ENCODE data around the gene HOXB8.

HOXB8 gene

DNA sequence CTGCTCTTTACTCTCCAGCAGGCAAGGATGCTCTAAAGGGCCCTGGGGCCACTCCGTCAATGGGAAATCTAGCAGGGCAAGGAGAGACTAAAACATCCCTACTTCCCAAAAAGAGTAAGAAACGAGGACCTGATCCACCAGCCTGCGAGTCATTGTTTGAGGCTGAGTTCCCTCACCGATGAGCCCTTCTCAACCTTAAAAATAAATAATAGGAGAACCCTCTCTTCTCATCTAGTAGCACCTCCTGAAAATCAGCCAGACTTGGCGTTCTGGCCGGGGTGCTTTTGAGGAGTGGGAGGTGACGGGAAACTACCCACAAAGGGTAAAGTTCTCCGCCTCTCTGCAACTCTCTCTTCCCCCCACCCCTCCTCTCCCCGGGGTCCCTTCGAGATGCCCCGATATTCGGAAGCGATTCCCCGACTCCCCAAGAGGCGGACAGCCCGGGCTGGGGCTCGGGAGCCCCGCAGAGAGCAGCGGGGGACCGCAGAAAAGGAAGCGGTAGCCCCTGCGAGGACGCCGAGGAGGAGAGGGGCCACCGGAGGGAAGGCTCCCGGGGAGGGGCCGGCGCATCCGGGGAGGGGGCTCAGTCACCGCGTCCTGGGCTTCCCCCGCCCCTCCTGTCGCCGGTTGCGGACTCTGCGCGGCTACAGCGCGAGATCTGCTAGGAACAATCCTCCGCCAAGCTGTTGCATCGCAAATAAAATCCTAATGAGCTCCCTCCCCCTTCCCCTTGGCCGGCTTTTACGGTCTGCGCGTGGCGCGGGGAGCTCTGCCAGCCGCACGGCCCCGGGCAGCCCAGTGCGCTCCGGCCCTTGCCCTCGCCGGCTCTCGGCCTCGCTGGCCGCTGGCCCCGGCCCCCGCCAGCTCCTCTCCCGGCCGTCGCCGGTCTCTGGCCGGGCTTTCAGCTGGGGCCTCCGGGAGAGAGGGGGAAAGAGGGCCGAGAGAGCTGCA is 9.7 kb upstream of the HOXB8 start:
- no peak for DNase-seq

DNA sequence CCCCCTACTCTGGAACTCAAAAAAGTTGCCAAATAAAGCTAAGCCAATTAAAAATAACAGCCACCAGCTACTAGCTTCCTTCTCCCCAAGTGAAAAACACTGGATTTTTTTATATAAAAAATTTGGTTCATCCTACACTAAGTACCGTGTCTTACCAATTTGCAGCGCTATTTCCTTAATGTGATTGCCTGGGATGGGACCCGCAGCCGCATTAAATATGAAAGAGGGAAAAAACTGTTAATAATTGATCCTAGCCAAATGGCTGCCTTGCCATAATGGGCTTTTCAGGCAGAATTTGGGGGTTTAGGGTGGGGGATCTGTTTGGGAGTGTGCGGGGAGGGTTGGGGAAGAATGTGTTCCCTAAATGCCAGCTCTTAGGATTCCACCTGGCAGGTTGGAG is 9.0 kb upstream of the HOXB8 start:
- DNase-seq, result no peak

DNA sequence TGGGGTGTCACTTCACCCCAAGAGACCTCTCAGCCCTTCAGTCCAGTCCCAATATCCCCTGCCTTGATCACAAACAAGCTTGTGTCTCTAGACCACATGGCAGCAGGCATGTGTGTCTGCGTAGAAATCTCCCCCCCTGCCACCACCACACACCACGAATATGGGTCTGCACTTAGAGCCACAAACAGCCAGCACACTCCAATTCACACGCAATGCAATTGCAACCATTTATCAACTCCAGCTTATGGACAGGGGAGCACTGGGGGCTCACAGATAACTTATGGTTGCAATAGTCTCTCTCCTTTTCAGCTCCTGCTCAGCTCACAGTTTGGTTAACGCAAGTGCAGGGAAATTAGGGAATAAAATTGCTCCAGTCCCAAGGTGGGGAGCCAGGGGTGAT is 8.5 kb upstream of the HOXB8 start:
- no peak for DNase-seq

DNA sequence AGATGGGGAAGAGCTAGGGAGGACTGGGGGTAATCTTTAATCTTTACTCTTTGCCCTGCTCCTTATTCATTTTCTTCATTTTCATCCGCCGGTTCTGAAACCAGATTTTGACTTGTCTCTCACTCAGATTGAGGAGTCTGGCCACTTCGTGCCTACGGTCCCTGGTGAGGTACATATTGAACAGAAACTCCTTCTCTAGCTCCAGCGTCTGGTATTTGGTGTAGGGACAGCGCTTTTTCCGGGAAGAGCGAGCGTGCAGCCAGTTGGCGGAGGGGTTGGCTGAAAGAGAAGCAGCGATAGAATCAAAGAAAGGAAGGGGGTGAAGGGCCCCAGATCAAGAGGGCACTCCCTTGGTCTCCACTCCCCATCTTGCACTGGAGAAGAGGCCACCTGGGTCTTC is 7.8 kb upstream of the HOXB8 start:
- no peak for DNase-seq

DNA sequence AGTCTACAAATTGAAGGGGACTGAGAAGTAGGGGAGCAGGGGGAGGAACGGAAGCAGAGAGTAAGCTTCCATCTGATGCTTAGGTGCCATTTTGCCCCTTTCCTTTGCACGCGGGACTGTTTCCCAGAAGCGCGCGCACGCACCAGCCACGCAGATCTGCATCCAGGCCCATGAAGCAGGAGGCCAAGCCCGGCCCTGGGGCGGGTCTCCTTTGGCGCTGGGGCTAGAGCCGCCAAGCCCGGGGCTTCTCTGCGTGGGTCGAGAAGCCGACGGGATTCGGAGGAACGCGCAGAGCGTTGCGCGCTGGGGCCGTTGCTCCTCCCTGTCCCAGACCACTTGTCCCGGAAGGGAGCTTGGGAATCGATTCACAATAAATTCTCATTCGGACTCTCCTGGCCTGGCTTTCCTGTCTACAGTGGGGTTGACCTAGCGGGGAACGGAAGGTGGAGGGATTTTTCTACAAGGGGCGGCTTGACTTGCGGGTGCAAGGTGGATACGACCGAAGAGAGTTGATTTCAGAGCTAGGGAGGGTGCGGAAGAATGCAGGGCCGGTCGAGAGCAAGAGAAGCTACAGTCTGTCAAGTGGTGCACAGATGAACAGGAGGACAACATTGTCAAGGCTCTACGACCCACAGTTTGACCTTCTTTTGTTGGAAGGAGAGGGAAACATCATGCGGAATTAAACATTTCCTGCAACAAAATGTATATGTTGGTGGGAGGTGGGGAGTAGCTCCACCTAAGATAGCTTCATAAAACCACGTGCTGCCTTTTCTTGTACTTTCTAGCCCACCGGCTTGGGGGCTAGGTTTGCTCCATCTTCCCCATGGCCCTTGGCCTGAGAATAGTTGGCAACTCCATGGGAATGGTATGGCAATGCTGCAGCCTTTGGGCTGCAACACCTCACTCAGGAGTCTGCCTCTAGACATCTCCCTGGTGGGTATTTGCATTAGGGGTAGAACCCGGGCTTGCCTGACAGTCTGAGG is 6.6 kb upstream of the HOXB8 start:
- no peak for DNase-seq

DNA sequence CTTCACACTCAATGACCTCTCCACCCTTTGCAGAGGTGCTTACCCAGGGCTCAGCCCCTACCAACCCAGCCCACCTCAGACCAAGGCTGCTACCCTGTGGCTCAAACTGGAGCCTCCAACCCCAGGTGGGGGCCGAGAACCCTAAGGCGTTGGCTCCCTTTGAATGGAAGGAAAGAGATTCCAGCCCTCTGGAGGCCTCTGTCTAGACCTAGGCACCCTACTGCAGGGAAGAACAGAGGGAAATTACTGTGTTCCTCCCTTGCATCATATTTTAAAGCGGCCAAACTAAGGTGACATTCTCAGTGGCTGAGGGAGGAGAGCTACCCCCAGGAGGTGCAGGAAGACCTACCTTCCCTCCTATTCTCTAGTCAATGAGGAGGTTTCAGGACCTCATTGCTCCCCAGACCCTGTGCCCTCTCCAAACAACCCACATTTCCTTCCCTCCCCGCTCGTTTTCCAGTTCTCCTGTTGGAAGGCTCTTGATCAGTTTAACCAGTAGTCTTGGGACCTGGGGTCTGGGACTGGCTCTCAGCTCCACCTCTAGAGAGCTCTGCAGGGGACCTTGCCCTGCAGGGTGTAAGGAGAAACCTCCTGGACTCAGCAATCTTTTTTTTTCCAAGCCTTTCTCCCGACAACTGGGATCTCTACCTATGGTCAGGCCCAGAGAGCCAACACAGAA is 5.5 kb upstream of the HOXB8 start:
- no peak for DNase-seq

DNA sequence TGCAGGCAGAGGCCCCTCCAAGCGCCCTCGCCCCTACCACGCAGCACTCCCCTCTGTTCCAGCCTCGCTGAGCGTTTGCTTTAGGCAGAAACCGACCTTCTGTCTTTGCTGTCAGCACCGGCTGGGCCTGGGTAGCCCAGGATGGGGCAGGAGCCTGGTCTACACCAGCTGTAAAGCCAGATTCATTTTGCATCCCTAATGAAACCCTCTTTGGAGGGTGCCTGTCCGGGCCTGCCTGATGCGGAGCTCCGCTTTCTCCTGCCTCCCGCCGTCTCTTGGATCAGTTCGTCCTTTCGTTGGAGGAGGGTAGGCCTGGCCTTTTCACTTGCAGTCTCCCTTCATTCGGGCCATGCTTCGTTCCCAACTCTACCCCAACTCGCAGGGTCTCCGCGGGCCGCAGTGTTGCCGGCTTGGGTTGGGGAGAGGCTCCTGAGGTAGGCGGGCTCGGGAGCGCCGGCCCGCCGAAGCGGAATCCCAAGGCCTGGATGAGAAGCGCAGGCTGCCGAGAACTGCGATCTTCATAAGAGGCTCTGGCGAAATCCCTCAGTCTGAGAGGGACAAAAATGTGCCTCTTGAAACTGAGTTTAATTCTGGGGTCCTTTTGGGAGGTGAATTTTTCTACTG is 4.8 kb upstream of the HOXB8 start:
- DNase-seq, result no peak

DNA sequence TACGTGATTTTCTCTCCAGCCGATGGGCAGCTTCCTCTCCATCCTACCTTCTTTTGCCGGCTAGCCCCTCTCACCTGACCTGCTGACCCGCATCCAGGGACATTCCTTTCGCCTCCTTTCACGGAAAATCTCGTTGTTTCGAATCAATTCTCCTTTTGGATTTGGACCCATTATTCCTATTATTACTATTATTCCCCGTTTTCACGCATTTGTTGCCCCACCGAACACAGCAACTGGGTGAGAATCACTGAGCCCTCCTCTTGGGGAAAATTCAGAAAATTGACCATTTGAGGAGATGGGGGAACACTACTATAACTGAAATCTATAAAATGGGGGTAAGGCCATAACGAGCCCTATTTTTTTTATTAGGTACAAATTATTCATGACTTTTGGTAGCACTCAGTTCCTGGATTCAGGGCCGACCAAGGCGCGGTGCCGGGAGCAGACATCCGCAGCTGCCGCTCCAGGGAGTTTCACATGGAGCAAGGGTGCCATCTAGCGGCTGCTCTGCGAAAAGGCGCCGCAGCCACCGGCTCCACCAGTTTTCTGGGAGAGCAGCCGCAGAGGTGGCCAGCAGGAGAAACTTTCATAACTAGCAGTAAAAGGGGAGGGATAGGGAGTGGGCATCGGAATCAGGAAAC is 3.3 kb upstream of the HOXB8 start:
- peak; percentile 66 for DNase-seq

DNA sequence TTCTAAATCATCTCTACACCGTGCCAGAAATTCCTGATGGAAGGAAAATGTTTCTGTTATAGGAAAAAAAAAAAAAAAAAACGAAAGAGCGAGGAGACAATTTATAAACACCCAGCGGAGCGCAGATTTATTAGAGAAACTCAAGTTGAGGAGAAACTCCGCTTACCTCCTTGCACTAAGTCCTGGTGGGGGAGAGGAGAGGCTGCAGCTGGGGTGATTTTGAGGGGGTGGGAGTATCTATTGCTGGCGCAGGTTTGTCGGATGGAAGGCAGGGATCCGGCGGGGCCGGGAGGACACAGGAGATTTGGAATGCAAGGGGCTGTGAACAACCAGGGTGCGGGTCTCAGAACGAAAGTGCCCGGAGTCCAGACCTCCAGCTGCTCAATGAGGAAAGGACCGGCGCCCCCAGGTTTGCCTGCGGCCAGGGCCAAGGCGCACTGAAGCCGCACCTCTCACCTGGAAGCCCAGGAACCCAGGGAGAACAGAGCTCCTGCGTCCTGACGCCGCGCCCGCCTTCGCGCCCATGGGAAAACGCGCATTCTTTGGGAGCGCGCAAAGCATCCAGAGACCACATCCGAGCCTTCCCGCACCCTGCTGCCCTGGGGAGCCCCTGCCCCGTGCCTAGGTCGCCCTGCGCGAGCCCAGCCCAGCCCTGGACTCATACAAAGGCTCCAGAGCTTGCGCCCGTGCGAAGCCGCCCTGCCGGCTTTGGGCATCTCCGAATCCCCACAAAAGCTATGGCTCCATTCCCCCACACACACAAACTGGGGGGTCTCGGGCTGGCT is 2.6 kb upstream of the HOXB8 start:
- DNase-seq, result no peak

DNA sequence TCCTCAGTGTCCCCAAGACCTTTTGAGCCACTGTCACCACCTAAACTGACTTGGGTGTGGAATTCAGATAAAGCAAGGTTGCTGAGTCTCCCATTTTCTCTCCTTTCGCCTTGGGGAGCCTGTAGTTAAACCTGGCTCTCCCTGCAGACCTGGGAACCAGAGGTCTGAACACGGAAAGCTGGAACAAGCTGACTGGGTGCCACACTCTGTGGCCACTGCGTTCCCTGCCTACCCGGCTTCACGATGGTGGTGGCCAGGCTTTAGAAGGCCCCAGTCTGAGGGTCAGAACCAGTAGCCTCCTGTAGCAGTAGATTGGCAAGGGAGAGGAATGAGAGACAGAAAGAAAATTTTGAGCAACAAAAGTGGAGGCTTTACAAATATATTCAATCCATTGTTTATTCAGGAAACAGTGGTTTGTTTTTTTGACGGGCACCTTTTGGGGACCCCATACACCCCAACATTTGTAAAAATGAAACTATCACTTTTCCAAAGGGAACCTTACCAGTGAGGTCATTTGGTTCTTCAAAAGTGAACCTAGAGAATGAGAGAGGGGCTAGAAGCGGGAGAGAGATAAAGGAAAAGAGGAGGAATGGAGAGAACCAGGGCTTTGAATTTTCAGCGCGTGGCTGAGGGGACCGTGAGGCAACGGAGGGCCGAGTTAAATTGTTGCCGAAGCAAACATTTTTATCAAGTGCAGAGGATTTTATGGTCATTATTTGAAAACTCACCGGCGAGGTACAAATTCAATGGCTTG is 1.8 kb upstream of the HOXB8 start:
- no peak for DNase-seq

DNA sequence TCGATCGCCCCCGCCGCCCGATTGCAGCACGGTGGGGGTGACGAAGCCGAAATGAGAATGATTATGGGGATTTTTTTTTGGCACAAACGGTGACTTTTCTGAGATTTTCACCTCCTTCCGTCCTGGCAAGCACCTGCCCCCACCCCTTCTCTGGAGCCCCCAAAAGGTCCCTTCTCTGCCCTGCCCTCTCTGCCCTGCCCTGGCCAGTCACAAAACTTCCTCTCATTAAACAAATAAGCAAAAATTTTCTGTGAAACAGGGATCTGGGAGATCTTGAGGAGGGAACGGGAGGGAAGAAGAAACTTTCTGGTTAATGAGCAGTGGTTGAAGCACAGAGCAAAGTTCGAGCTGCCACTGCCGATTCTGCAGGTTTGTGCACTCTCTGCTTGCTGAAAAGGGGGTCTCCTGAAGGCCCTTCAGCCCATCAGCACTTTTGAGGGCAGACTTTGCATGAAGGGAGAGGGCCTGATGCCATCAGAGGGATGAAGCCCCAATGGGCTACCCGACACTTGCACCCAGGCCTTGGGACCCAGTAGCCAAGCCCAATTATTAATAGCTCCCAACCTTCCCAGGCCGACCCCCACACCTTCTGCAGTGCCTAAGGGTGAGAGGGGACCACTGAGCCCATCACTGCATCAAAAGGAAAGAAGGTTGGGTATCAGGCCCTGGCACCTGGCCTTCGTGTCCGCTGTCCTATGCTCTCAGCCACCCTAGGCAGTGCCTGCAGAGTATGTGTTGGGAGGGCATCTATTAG is 1.0 kb upstream of the HOXB8 start:
- DNase-seq, result no peak

DNA sequence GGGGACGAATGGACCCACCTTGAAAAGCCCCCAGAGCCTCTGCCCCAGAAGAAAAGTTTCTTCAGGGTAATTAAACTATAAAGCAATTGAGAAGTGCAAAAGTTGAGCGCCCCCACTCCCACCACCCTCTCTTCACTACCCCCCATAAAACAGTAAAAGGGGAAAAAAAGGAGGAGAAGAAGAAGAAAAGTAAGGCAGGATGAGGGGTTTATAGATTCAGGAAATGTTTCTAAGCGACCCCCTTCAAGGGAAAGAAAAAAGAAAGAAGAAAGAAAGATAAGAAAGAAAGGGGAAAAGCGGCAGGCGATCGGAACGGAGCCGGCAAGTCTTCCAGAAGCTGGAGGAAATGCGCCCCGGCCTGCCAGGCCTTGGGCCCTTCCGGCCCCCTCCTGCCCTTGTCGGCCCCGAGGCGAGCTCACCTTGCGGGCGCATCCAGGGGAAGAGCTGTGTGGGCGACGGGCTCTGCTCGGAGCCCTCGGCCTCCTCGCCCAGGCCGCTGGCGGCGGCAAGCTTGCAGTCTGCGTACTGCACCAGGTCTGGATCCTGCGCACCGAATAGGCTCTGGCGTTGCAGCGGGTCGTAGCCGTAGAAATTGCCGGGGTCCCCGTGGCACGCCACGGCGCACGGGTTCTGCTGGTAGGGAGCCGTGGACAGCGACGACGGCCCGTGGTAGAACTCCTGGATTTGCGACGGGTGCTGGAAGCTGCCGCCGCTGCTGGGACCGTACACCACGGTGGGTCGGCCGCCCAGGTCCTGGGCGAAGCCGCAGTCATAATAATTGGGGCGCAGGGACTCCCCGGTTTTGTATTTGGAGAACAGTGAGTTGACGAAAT is 1.0 kb downstream of the HOXB8 start:
- no peak for DNase-seq

DNA sequence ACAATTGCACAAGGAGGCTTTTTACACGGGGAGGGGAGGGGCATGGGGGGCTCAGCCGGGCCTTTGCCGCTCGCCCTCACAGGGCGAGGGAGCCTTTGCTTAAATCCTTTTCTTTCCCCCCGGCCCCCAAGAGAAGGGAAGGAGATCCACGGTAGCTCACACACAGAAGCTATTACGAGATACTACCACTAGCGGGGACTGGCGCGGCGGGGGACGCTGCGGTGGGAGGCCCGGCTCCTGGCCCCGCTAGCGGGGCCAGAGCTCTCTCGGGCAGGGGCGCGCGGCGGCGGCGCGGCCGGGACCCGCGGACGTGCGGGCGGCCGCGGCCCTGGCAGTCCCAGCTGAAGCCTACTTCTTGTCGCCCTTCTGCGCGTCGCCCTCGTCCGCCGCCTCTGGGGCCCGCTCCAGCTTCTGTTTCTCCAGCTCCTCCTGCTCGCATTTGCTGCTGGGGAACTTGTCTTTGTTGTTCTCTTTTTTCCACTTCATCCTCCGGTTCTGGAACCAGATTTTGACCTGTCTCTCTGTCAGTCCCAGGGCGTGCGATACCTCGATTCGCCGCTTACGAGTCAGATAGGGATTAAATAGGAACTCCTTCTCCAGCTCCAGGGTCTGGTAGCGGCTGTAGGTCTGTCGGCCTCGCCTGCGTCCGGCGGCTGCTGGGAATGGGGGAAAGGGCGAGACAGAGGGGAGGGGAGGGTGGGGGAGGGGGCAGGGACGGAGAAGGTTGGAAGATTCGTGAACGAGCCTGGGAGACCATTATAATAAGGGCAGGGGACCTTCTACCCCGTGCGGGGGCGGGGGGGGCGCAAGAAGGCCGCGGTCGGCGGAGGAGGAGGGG is 2.0 kb downstream of the HOXB8 start:
- peak; percentile 8 for DNase-seq

DNA sequence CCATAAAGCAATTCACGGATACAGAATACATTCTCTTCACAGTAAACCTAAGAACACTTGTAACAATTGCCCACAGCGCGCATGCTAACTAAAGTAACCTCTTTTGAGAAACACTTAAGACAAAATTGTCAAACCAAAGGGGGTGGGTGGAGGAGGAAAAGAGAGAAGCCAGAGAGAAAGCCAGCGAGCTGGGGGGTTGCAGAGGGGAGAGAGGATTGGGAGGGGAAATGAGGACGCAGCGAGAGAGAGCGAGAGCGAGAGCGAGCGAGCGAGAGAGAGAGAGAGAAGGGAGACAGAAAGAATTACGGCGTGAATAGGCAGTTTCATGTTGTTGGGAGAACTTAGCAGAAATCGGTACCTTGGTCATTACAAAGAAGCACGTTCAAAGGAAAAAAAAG is 2.6 kb downstream of the HOXB8 start:
- DNase-seq, result no peak

DNA sequence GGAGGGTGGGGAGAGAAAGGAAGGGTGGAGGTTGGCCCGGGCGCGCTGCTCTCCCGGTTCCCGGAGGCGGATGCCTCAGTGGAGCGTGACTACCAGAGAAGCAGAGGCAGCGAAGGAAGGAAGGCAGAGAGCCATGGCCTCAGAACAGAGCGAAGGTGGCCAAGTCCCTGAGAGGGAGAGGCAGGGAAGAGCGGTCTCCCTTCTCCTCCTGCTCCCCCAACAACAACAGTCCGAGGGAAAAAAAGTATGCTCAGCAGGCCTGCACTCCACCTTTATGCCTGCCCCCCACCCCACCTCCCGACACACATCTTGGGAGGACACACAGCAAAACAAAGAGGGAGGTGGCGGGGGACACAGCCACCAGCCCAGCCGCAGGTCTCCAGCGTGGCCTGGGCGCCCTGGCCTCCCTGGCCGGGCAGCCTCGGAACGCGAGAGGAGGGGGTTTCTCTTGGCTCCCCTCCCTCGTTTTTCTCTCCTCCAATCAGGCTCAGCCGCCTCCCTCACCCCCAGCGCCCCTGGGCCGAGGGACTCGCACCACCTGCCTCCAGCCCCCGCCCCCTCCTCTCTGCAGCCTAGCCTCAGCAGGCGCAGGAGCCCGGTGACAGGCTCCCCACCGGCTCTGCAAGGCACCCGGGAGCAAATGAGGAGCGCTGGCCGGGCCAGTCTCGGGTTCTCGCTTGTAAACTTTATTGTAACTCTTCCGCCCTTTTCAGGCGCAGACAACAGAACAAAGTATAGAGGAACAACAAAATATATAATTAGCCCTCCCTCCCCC is 3.2 kb downstream of the HOXB8 start:
- DNase-seq, result peak; percentile 63

DNA sequence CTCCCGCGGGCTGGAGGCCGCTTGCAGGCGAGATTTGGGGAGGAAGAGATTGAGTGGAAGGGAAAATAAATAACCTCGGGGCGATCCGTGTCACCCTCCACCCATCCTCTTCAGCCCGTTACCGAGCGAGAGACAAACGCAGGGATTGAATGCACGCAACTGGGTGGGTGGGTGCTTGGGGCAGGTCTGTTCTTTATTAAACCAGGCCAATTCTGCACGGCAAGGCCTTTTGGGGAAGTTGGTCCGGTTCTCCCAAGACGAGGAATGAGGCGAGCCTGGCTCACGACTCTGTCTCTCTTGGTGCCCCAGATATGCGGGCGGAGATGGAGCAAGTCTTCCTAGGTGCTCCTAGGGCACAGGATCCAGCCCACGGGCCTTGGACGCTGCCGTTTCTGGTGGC is 3.9 kb downstream of the HOXB8 start:
- DNase-seq, result no peak

All from DMS153 (cell line).